CD14-positive monocyte (primary cell): ENCODE results near the gene CCR7. TPM values are rescaled to one million over a fixed set of nuclear protein-coding genes. Genes with fewer than 3 reads are reported as not detected.

Source experiments
- DNase-seq, 3 donors: peaks; one replicate each; pipeline ENCODE4 v3.0.0-alpha.2; 2011 to 2022
- H2AFZ ChIP-seq: 2 replicates; pipeline ENCODE4 v1.6.0; 2012; ENCODE audit warnings: mild to moderate bottlenecking, low read depth, low read length, inconsistent platforms; ENCODE audit not compliant: insufficient read depth, poor library complexity, severe bottlenecking
- H3K27ac ChIP-seq, 2 donors: 1 replicate in 1 of 2; 2 replicates in 1 of 2; pipeline ENCODE4 v1.5.1; 2012 to 2013; ENCODE audit warnings: low read length in 2 of 2, control low read depth in 1 of 2, inconsistent platforms in 1 of 2, low read depth in 1 of 2, mild to moderate bottlenecking in 1 of 2
- H3K27me3 ChIP-seq, 2 donors: one replicate each; pipeline versions ENCODE4 v1.6.0 to v1.6.1; 2011 to 2013; ENCODE audit warnings: low read length in 2 of 2; ENCODE audit not compliant: control insufficient read depth in 2 of 2, insufficient read depth in 2 of 2
- H3K36me3 ChIP-seq, 2 donors: replicated peaks in 1 of 2; 1 replicate in 1 of 2; 2 replicates in 1 of 2; pipeline versions ENCODE4 v1.5.1 to v1.6.1; 2012 to 2013; ENCODE audit warnings: low read length in 2 of 2, control low read depth in 1 of 2, inconsistent platforms in 1 of 2, mild to moderate bottlenecking in 1 of 2; ENCODE audit not compliant: insufficient read depth in 2 of 2, control insufficient read depth in 1 of 2
- H3K4me1 ChIP-seq, 2 donors: 1 replicate in 1 of 2; 2 replicates in 1 of 2; pipeline versions ENCODE4 v1.5.1 to v1.6.1; 2012 to 2013; ENCODE audit warnings: low read length in 2 of 2, control low read depth in 1 of 2, inconsistent platforms in 1 of 2, mild to moderate bottlenecking in 1 of 2, moderate library complexity in 1 of 2; ENCODE audit not compliant: insufficient read depth in 2 of 2, control insufficient read depth in 1 of 2
- H3K4me2 ChIP-seq: replicated peaks from 2 replicates; pipeline ENCODE3; 2012; ENCODE audit warnings: low read length, moderate library complexity, mild to moderate bottlenecking; ENCODE audit not compliant: poor library complexity, severe bottlenecking; ENCODE audit errors: extremely low read depth
- H3K4me3 ChIP-seq, 3 experiments: fragments of 200-600 bp in 1 of 3; sonication (generic) in 1 of 3; replicated peaks in 1 of 3; 1 replicate in 2 of 3; 2 replicates in 1 of 3; pipeline ENCODE4 v1.5.1; 2011 to 2013; ENCODE audit warnings: low read length in 3 of 3, mild to moderate bottlenecking in 3 of 3, control low read depth in 2 of 3, low read depth in 2 of 3, inconsistent platforms in 1 of 3, moderate library complexity in 1 of 3
- H3K79me2 ChIP-seq: 2 replicates; pipeline ENCODE4 v1.6.0; 2012; ENCODE audit warnings: mild to moderate bottlenecking, control low read depth, inconsistent platforms, low read length, moderate library complexity; ENCODE audit not compliant: insufficient read depth
- H3K9ac ChIP-seq: 2 replicates; pipeline ENCODE4 v1.6.0; 2017; ENCODE audit warnings: low read length, mild to moderate bottlenecking; ENCODE audit not compliant: insufficient read depth, poor library complexity, severe bottlenecking
- H3K9me3 ChIP-seq, 2 donors: replicated peaks in 1 of 2; 1 replicate in 1 of 2; 2 replicates in 1 of 2; pipeline versions ENCODE4 v1.5.1 to v1.6.1; 2012 to 2013; ENCODE audit warnings: low read length in 2 of 2, control low read depth in 1 of 2; ENCODE audit not compliant: control insufficient read depth in 1 of 2, insufficient read depth in 1 of 2
- H4K20me1 ChIP-seq: 2 replicates; pipeline ENCODE4 v1.6.0; 2012; ENCODE audit warnings: mild to moderate bottlenecking, low read length, control low read depth, moderate library complexity; ENCODE audit not compliant: insufficient read depth
- H3K27ac Mint-ChIP-seq, 7 donors: one replicate each; pipeline ENCODE4 v1.8.0; 2020; ENCODE audit warnings: mild to moderate bottlenecking in 7 of 7, mixed read lengths in 7 of 7, moderate library complexity in 6 of 7, inconsistent platforms in 2 of 7
- H3K27me3 Mint-ChIP-seq, 3 donors: one replicate each; pipeline ENCODE4 v1.8.0; 2021 to 2022; ENCODE audit warnings: low read depth in 3 of 3, mild to moderate bottlenecking in 3 of 3, mixed read lengths in 3 of 3, moderate library complexity in 3 of 3, inconsistent platforms in 1 of 3
- H3K36me3 Mint-ChIP-seq, 2 donors: one replicate each; pipeline ENCODE4 v1.8.0; 2020; ENCODE audit warnings: mixed read lengths in 2 of 2, inconsistent platforms in 1 of 2, mild to moderate bottlenecking in 1 of 2
- H3K4me1 Mint-ChIP-seq: one replicate; pipeline ENCODE4 v1.8.0; 2020; ENCODE audit warnings: mild to moderate bottlenecking, mixed read lengths
- H3K4me3 Mint-ChIP-seq, 2 donors: one replicate each; pipeline ENCODE4 v1.8.0; 2020; ENCODE audit warnings: mild to moderate bottlenecking in 2 of 2, mixed read lengths in 2 of 2, moderate library complexity in 1 of 2
- H3K9me3 Mint-ChIP-seq, 7 donors: one replicate each; pipeline ENCODE4 v1.8.0; 2020 to 2022; ENCODE audit warnings: mixed read lengths in 7 of 7, mild to moderate bottlenecking in 6 of 7, moderate library complexity in 6 of 7, inconsistent platforms in 2 of 7
- CTCF ChIP-seq: fragments of 200-600 bp; IDR thresholded peaks from one replicate; pipeline ENCODE4 v1.8.0; 2022; ENCODE audit warnings: antibody characterized with exemption, mild to moderate bottlenecking
- WGBS: methylation state at CpG from one replicate; pipeline ENCODE4 v1.1.5; 2013; ENCODE audit warnings: missing lambda C conversion rate; ENCODE audit not compliant: insufficient coverage; 5-methylcytosine and 5-hydroxymethylcytosine counted together
- intact Hi-C, 2 donors: fragments of 100-400 bp; cut with micrococcal nuclease; formaldehyde crosslinking; loops; one replicate each; pipeline versions ENCODE4 v1.15.0 to v1.15.1; 2023
- polyA plus RNA-seq, 3 donors: library from polyadenylated mRNA; depleted of rRNA in 1 of 3; unstranded in 2 of 3; stranded (reverse) in 1 of 3; fragments of 300-500 nt in 2 of 3; fragments of >200 nt in 1 of 3; fragmentation: Illumina TruSeq in 2 of 3; gene quantifications; 1 replicate in 2 of 3; 2 replicates in 1 of 3; pipeline ENCODE4 v1.2.3, GENCODE V29; 2012 to 2021

CCR7 gene
- polyA plus RNA-seq, 3 donors, result 0.15 to 2.1 (median 1.2) TPM

- intact Hi-C loops, result no loop called here
- Mint-ChIP-seq H3K36me3 (no peaks in the 10 kb centered on the region), H3K27ac (peak overlapping the region in 5 of 7 donors; percentile 28 to 74 (median 61)), H3K27me3 (peaks cover 8 to 26% (median 19%) of the 10 kb centered on the region in 3 donors), H3K4me3 (peak overlapping the region; percentile 90 to 98), H3K4me1 (peaks cover 25% of the 10 kb centered on the region), H3K9me3 (no peaks in the 10 kb centered on the region)
- Histone ChIP-seq H3K4me2 (peak overlapping the region; percentile 74), H3K9me3 (no peaks in the 10 kb centered on the region), H3K27ac (peak overlapping the region in 1 of 2 donors; percentile 57), H3K4me1 (peaks cover 12 to 17% of the 10 kb centered on the region in 2 donors), H3K9ac (peak overlapping the region; percentile 61), H4K20me1 (no peaks in the 10 kb centered on the region), H2AFZ (peak overlapping the region; percentile 85), H3K4me3 (peak overlapping the region; percentile 1 to 67 (median 2)), H3K79me2 (no peaks in the 10 kb centered on the region), H3K36me3 (no peaks in the 10 kb centered on the region), H3K27me3 (peaks cover 0 to 16% of the 10 kb centered on the region in 2 donors)
- DNase-seq, result no peak
- no peak for TF ChIP-seq CTCF
- 0% methylated on average over 5 of the region's 19 CpGs for WGBS
Observed at GRCh38 chr17:40553694-40554534, 11.4 kb downstream of the CCR7 start.

- Histone ChIP-seq H3K4me3 (peak overlapping the region in 1 of 3 experiments; percentile 67), H3K36me3 (no peaks in the 10 kb centered on the region), H3K9ac (peak overlapping the region; percentile 61), H4K20me1 (no peaks in the 10 kb centered on the region), H2AFZ (peak overlapping the region; percentile 85), H3K79me2 (no peaks in the 10 kb centered on the region), H3K4me2 (peak overlapping the region; percentile 74), H3K27me3 (peaks cover 0 to 12% of the 10 kb centered on the region in 2 donors), H3K9me3 (no peaks in the 10 kb centered on the region), H3K4me1 (peaks cover 12 to 17% of the 10 kb centered on the region in 2 donors), H3K27ac (peak overlapping the region in 1 of 2 donors; percentile 57)
- no peaks in the 10 kb centered on the region for H3K9me3 Mint-ChIP-seq
- intact Hi-C loops, result no loop called here
- no peaks in the 10 kb centered on the region for H3K36me3 Mint-ChIP-seq
- no peak for TF ChIP-seq CTCF
- no peak for DNase-seq
- H3K27ac Mint-ChIP-seq, result peak overlapping the region in 3 of 7 donors; percentile 27 to 74 (median 73)
- peaks cover 25% of the 10 kb centered on the region for H3K4me1 Mint-ChIP-seq
- peak overlapping the region; percentile 90 to 98 for H3K4me3 Mint-ChIP-seq
- peaks cover 8 to 21% (median 19%) of the 10 kb centered on the region in 3 donors for H3K27me3 Mint-ChIP-seq
- 96% methylated on average over 7 of the region's 12 CpGs for WGBS
Observed at GRCh38 chr17:40552806-40553693, 12.2 kb downstream of the CCR7 start.
